Measurements from ENCODE around the gene CDON.

CDON gene

GRCh38 chr11:125954945-125955640 is 107.6 kb downstream of the CDON start:
- no peak for DNase-seq

DNA sequence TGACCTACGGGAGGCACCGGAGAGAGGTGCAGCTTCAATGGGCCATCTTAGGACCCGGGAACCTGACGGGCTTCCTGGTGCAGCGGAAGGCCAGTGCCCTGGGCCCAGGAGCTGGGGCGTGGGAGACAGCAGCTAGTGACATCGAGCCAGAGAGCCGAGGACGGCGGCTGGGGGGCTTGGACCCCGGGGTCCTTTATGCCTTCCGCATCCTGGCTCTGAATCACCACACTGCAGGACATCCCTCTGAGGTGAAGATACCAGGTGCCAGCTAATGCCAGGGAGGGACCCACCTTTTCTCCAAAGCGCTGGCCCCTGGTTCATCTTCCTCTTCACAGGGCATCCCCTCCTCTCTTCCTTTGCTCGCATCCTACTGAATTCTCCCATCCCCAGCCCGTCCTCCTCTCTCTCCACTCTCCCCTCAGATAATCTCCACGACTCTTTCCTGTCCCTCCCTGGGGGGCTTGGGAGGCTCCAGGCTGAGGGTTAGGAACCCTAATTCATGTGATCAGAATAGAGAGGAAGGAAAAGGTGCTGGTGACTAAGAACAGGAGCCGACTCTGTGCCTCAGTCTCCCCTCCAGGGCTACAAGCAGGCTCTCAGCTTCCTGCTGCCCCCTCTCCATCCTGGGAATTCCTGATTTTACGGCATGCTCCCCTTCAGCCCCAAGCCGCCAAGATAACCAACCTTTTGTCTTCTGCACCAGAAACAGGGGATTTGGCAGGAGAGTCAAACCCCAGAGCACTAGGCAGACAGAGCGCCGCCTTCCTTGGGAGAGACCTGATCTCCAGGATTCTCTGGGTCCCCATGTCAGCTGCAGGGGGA is 108.3 kb downstream of the CDON start:
- no peak for DNase-seq

DNA sequence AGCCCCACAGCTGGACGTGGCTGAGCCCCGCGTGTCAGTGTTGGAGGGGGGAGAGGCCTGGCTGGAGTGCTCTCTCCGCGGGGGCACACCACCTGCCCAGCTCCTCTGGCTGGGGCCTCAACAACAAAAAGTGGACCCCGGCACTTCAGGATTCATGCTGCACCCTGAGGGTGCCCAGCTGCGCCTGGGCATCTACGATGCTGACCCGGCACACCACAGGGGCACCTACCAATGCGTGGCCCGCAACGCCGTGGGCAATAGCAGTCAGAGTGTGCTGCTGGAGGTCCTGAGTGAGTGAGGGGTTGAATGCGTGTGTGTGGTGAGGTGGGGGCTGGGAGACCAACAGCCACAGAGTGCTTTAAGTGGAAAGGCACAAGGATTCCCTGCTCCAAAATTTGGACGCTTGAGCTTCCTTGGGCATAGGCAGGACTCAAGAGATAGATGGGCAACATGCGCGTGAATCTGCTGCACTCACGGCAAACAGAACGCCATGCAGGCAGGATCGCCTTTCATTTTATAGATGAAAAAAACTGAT is 109.2 kb downstream of the CDON start:
- DNase-seq: no peak

- no peak for DNase-seq
Observed at GRCh38 chr11:125952973-125953372, 109.7 kb downstream of the CDON start.

- DNase-seq: no peak
Observed at GRCh38 chr11:125952559-125952958, 110.1 kb downstream of the CDON start.

DNA sequence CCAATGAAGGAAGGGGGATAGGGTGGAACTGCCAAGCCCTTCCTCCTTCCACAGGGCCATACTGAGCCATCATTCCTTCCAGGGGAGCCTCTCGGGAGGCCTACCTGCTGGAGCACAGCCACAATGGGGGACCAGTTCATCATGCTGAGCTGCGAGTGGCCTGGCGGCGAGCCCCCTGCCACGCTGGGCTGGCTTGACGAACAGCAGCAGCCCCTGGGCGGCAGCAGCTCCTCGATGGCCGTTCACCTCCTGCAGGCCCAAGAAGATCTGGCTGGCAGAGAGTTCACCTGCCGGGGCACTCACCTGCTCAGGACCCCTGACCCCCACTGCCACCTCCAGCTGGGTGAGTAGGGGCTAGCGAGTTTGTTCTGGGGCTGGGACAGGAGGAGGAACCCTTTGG is 110.9 kb downstream of the CDON start:
- DNase-seq: no peak

DNA sequence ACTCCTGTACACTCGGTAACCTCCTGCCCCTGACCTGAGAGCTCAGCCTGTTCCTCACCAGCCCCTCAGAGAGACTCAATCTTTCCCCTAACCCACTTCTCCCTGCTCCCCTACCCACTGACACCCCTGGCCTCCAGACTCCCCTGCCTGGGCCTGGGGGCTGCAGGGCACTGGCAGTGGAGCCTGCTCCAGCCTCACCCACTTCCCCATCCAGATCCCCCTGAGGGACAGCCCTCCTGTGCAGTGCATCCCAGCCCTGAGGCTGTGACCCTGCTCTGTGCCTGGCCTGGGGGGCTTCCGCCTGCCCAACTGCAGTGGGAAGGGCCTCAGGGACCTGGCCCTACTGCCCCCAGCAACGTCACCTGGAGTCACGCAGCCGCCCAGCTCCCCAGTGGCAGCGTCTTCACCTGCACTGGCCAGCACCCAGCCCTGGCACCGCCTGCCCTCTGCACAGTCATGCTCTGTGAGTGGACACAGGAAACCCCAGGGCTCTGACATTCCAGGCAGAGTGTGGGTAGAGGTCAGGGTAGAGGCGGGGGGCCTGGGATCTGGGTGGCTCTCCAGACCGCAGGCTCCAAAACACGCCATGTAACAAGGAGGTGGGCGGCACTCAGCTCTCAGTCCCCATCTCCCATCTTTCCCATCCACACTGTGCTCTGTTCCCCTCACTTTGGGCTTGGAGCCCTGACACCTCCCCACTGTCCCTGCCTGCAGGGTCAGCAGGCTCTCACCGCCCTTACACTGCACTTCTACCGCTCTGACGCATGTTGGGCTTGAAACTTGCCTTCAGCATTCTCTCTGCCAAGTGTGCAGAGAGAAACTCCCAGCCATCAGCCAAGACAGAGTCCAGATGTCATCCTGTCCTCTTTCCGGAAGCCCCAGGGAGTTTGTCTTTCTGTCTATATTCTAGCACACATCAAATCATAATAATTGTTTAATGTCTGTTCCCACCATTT is 111.7 kb downstream of the CDON start:
- no peak for DNase-seq

DNA sequence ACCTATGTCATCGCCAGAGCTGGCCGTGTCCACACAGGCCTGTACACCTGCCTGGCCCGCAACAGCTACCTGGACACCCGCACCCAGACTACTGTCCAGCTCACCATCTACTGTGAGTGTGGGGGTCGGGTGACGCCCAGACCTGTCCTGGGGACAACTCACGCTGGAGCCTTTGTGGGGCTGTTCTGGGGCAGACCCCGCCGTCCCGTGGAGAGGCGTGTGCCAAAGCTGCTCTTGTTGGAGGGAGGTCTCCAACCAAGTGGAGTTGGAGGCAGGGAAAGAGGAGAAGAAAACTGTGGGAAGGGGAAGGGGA is 112.5 kb downstream of the CDON start:
- no peak for DNase-seq

DNA sequence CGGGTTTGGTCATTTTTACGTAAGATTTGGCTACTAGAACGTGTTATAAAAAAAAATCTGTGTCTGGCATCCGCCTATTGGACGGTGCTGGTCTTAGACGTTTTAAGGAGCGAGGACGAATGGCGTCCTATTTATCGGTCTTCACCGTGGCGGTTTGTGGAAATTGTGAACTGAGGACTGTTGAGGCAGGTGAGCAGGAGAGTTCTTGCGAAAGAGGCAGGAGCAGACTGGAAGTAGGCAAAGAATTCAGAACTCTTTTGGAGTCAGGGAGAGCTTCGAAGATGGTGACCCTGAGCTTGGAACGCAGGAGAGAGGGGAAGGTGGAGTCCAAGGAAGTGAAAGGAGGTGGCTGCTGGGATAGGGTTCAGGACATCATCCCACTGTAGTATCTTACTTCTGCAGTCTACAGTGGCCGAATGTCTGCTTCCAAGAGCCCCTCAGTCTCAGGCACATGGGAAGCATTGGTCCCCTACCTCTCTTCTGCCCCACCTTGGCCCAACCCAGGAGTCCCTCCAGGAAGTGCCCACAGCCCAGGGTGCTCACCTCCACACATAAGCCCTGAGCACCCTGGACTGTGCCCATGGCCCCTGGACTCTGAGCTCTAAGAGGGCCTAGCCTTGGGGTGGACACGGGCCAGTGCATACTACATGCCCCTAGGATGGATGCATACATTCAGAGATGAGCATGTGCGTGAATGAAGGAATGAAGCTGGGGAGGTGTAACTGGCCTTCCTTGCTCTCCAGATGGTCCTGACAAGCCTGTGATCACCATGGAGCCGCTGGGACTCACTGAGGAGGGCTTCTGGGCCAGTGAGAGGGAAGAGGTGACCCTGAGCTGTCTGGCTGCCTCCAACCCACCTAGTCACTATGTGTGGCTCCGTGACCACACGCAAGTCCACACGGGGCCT is 113.1 kb downstream of the CDON start:
- DNase-seq: no peak

DNA sequence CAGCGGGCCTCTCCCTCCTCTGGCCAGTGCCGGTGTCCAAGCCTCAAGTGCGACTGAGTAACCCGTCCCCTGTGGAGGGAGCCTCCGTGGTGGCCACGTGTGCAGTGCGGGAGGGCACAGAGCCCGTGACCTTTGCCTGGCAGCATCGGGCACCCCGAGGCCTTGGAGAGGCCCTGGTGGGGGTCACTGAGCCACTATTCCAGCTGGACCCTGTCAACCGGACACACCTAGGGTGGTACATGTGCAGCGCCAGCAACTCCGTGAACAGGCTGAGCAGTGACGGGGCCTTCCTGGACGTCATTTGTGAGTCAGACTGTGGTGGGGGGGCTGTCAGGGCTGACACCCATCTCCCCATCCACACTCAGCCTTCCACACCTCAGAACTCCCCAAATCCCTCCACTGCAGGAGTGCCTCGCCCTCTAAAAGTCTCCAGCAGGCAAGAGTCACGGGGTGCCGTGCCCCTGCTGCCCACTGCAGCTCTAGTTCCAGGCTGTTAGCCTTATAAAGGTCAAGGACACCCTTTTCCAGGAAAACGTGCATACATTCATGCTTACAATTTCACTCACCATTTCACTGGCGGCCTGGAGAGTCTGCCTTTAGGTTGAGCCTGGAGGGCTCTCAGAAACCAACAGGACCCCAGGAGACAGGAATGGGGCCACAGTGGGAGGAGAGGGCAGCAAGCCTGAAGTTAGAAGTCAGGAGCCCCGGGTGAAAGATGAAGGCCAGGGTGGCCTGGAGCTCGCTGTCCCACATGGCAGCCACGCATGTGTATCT is 114.2 kb downstream of the CDON start:
- no peak for DNase-seq

GRCh38 chr11:125947419-125948277 is 115.0 kb downstream of the CDON start:
- DNase-seq: no peak

DNA sequence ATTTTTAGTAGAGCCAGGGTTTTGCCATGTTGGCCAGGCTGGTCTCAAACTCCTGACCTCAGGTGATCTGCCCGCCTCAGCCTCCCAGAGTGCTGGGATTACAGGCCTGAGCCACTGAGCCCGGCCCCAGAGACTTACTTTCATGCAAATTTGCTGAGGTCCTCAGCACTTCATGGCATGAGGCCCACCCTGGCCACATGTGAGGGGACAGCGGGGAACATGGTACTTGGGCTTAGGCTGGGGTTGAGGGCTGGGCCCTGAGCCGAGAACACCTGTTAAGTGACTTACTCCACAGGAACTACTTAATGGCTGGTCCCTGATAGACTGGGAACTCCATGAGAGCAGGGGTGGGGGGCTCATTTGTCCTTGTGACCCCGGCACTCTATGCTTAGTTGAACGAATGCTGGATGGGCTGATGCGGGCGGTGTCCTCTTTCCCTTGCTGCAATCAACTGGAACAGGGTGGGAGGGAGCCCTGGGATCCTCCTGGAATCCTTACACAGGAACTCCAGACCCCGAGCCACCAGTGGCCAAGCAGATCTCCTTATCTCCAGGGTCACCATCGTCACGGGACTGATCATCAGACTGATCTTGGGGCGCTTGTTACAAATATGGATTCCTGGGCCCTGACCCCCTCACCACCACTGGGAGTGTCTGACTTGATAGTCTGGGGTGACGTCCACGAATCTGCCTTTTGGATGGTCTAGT is 115.8 kb downstream of the CDON start:
- DNase-seq: no peak

- no peak for DNase-seq
Observed at GRCh38 chr11:125945797-125946520, 116.7 kb downstream of the CDON start, which contains the start of gene VSIG10L2. TSS of gene VSIG10L2 (plus strand) at chr11:125946044. CDS start at chr11:125946056, 12 bp downstream.

- DNase-seq: no peak
Observed at GRCh38 chr11:125945011-125945796, 117.5 kb downstream of the CDON start.

GRCh38 chr11:125944350-125945010 is 118.2 kb downstream of the CDON start:
- DNase-seq: no peak

DNA sequence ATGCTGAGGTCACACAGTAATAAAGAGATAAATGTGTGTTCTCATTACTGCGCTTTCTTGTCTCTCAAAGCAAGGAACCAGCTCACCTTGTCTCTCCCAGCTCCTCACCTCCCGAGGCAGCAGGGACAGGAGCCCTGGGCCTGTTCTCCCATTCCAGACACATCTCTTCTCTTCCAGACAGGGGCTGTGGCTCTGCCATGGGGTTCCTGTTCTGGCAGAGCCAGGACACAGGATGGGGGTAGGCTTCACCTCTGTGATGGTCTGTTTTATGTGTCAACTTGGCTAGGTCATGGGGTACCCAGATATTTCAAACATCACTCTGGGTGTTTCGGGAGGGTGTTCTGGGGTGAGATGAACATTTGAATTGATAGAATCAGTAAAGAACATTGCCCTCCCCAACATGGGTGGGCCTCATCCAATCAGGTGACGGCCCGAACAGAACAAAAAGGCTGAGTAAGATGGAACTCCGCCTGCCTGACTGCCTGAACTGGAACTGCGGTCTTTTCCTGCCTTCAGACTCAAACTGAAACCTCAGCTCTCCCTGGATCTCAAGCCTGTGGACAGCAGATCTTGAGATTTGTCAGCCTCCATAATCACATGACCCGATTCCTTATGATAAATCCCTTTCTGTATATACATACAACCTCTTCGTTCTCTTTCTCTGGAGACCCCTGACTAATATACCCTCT is 118.9 kb downstream of the CDON start:
- DNase-seq: no peak

Measured in activated CD4-positive, alpha-beta T cell treated with anti-CD3 and anti-CD28 coated beads, Interleukin-2, Interleukin-6, amounts not matched to agents 100 ng/mL and 50 ng/mL, durations not matched to agents 16 hours and 8 hours (primary cell).